GM18867 (cell line): ENCODE measurements around the gene HBEGF.
A peak's percentile ranks its signal among the peaks of the same experiment; 100 is the strongest.

ENCODE experiments used
- ATAC-seq: cut with Tn5 transposase; IDR thresholded peaks from one replicate; pipeline ENCODE4 v1.9.1; 2021; ENCODE audit warnings: mild to moderate bottlenecking, moderate library complexity; ENCODE audit not compliant: unreplicated experiment

HBEGF gene

DNA sequence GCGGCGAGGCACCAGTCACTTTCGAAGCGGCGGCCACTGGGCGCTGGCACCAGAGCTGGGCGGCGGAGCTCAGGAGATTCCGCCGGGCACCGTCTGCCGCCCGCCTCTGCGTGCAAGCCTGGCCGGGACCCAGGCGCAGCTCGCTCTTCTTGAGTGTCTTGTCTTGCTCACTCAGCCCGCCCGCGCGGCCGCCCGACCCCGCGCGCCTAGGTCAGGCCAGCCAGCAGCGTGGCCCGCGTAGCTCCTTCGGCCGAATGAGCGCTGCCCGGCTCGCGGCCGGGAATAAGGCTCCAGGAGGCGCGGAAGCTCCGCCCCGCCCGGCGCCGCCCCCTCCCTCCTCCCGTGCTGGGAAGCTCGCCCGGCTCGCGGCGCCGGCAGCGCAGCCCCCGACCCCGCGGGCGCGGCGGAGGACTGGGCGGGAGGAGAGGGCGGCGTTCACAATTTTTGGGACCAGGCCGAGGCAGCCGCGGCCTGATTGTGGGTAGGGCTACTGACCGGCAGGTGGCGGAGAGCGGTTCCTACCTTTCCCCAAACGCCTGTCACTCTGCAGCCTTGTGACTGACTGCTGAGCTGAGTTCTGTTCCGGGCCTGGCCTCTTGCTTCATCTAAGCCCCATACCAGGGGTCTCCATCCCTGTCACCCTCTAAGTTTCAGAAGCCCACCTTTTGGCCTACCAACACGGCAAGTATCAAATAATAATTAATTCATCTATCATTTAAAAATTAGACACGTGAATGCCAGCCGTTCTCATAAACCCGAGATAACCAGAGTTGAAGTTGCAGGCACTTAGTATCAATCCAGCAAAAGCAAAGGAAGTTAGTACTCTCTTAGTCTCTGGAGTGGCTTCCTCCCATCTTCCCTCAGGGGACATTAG, at the start of gene HBEGF:
HBEGF (minus strand) TSS at position 256 of the 874 bp plus-strand sequence. CDS start 275 bp downstream, outside the sequence.
- ATAC-seq: peak; percentile 84

GRCh38 chr5:140393738-140394137, 47.3 kb upstream of the HBEGF start:
- no peak for ATAC-seq

- ATAC-seq: no peak
Observed at GRCh38 chr5:140391732-140392131, 45.3 kb upstream of the HBEGF start.

- no peak for ATAC-seq
Observed at GRCh38 chr5:140391312-140391711, 44.9 kb upstream of the HBEGF start.

GRCh38 chr5:140388052-140388451, 41.6 kb upstream of the HBEGF start:
- no peak for ATAC-seq

DNA sequence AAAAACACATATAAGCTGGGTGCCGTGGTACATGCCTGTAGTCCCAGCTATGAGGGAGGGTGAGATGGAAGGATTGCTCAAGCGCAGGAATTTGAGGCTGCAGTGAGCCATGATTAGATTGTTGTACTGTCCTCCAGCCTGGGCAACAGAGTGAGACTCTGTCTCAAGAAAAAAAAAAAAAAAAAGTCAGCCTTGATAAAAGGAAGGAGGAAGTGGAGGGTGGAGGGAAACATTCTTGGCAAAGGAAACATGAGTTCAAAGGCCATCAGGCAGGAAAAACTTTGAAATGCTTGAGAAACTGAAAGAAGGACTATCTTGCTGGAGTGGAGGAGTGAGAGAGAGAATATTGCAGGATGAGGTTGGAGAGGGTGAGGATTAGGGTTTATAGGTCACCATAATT, 36.9 kb upstream of the HBEGF start:
- ATAC-seq: no peak

- no peak for ATAC-seq
Observed at GRCh38 chr5:140382866-140383265, 36.5 kb upstream of the HBEGF start.

GRCh38 chr5:140381972-140382371, 35.6 kb upstream of the HBEGF start:
- no peak for ATAC-seq

DNA sequence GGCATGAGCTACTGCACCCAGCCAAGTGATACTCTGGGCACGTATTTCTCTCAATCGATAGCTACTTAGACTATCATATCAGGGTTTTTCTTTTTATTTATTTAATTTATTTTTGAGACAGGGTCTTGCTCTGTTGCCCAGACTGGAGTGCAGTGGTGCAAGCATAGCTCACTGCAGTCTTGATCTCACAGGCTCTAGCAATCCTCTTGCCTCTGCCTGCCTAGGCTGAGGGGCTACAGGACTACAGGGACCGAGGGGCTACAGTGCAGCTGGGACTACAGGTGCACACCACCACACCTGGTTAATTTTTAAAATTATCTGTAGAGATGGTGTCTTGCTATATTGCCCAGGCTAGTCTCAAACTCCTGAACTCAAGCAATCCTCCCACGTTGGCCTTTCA, 34.9 kb upstream of the HBEGF start:
- ATAC-seq: no peak

DNA sequence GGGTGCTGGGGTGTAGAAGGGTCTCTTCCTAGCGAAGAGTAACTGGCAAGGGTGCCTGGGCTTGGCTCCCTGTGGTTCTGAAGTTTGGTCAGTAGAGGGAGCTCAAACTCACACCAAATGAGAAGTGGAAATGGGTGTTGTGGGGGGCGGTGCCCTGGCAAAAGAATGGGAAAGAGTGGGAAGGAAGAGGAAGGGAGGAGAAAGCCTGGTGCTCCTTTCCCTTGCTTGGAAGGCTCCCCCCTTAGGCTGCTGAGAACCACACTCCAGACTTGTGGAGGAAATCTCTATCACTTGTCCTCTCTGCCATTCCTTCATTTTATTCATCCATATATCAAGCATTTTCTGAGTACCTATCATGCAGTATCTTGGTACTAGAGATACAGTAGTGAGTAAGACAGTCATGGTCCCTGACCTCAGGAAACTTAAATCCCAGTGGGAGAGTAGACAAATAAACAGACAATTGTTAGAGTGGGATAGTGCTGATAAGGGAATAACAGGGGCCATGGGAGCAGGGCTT, 26.6 kb upstream of the HBEGF start:
- peak; percentile 65 for ATAC-seq

DNA sequence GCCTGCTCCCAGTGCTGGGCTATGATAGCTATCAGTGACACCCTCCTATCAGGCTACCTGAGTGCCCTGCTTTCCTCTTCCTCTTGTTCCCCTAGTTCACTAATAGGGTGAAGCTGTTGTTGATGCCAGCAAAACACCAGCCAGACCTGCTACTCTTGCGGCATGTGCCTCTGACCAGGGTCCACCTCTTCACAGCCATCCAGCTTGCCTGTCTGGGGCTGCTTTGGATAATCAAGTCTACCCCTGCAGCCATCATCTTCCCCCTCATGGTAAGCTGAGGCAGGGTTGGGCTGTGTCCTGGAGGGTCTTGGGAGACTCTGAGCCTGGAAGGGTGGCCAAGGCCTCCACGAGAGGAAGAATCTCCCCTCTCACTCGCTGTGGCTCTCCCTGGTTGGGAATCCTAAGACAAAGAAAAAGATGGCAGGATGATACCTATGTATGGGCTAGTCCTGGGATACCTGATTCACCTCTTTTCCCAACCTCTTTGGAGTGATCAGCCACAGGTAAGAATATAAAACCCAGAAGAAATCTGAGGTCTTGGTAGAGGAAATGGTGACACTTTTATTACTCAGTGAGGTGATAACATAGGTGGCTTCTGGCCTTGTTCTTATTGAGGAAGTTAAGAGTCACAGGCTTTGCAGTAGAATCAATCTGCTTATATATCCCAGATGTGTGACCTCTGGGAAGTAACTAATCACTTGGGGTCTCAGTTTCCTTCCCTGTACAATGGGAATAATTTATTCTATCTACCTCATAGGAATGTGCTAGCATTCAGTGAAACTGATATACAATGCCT, 25.2 kb upstream of the HBEGF start:
- no peak for ATAC-seq

GRCh38 chr5:140367256-140368013, 21.0 kb upstream of the HBEGF start:
- ATAC-seq: no peak

GRCh38 chr5:140366589-140367255, 20.3 kb upstream of the HBEGF start:
- no peak for ATAC-seq

DNA sequence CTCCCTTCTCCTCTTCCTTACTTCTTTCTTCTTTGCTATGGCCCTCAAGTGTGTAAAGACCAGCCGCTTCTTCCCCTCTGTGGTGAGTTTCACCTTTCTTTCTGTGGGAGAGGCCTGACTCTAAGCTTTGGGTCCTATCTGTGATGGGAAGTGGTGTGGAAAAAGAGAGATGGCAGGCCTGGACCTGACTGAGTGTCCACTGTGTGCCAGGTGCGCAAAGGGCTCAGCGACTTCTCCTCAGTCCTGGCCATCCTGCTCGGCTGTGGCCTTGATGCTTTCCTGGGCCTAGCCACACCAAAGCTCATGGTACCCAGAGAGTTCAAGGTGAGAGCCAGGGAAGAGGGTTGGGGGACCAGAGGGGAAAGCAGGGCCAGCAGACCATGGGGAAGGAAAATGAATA, 19.5 kb upstream of the HBEGF start:
- ATAC-seq: no peak

GRCh38 chr5:140365282-140365681, 18.9 kb upstream of the HBEGF start:
- ATAC-seq: no peak

- no peak for ATAC-seq
Observed at GRCh38 chr5:140364472-140364765, 18.0 kb upstream of the HBEGF start.

GRCh38 chr5:140363631-140364471, 17.4 kb upstream of the HBEGF start:
- no peak for ATAC-seq

GRCh38 chr5:140362875-140363630, 16.6 kb upstream of the HBEGF start:
- ATAC-seq: peak; percentile 93

DNA sequence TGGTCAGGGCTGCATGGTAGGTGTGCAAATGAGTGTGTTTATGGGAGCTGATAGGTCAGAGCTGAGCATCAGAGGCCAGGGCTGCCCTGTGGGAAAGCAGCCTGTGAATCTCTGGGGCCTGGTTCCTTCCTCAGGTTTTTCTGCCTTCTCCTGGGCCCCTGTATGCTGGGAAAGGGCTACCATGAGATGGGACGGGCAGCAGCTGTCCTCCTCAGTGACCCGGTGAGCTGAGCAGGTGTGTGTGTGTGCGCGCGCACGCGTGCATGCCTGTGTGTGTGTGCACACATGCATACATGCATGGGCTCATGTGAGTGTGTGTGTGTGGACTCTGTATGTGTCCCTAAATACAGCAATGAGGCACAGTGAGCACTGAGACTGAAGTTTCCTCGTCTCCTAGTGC, 15.9 kb upstream of the HBEGF start:
- no peak for ATAC-seq
